A549 (cell line): ENCODE results near the gene NOPCHAP1. TPM values are rescaled to one million over a fixed set of nuclear protein-coding genes. Genes with fewer than 3 reads are reported as not detected.

ENCODE experiments used
- ATAC-seq, 2 experiments: fragments of 200-7000 bp in 1 of 2; fragments of >200 bp in 1 of 2; cut with Nextera tagmentation in 1 of 2; cut with Tn5 transposase in 1 of 2; 3 replicates each; pipeline versions ENCODE4 v1.8.0 to v1.9.1; 2018 to 2020; ENCODE audit warnings: mild to moderate bottlenecking in 1 of 2, moderate library complexity in 1 of 2
- CTCF ChIA-PET: fragments of 300-600 bp; sonication (Branson Sonifier 250); formaldehyde crosslinking; extraction: SDS; loops from one replicate; lab custom pipeline; 2021; ENCODE audit warnings: antibody characterized with exemption, inconsistent platforms; lab: Yijun Ruan, JAX
- POLR2A ChIA-PET: fragments of 350-600 bp; formaldehyde crosslinking; extraction: SDS; loops from one replicate; lab custom pipeline; 2021; ENCODE audit warnings: antibody characterized with exemption, inconsistent platforms; lab: Yijun Ruan, JAX
- DNase-seq, 2 experiments: peaks; one replicate each; pipeline versions ENCODE4 v3.0.0 to v3.0.0-alpha.2; 2011 to 2016; ENCODE audit warnings: low read depth in 1 of 2, low spot score in 1 of 2
- FAIRE-seq: peaks from 2 replicates; lab custom pipeline; 2011; peaks lifted over from hg19 to GRCh38; lab: Jason Lieb, UNC
- H3K27ac ChIP-seq, 2 experiments: fragments of >200 bp; sonication (Bioruptor Twin); formaldehyde crosslinking; 3 replicates each; pipeline ENCODE4 v1.5.1; 2016 to 2017
- H3K4me1 ChIP-seq: fragments of >200 bp; sonication (Bioruptor Twin); formaldehyde crosslinking; 3 replicates; pipeline ENCODE4 v1.6.1; 2016
- H3K4me2 ChIP-seq: fragments of >200 bp; sonication (Bioruptor Twin); formaldehyde crosslinking; 3 replicates; pipeline ENCODE4 v1.6.1; 2016
- H3K4me3 ChIP-seq: fragments of >200 bp; sonication (Bioruptor Twin); formaldehyde crosslinking; 3 replicates; pipeline ENCODE4 v1.5.1; 2016
- H3K9me3 ChIP-seq: fragments of >200 bp; sonication (Bioruptor Twin); formaldehyde crosslinking; 3 replicates; pipeline ENCODE4 v1.6.1; 2016
- BHLHE40 ChIP-seq: IDR thresholded peaks from 2 replicates; pipeline ENCODE4 v1.6.1; 2012; ENCODE audit warnings: low read depth, low read length, inconsistent platforms
- CEBPB ChIP-seq, 2 experiments: fragments of >200 bp in 1 of 2; sonication (Bioruptor Twin) in 1 of 2; formaldehyde crosslinking in 1 of 2; IDR thresholded peaks; 2 replicates each; pipeline ENCODE4 v1.6.1; 2012 to 2016
- EP300 ChIP-seq, 2 experiments: fragments of >200 bp; sonication (Bioruptor Twin); formaldehyde crosslinking; IDR thresholded peaks; 2 replicates in 1 of 2; 3 replicates in 1 of 2; pipeline ENCODE4 v1.6.1; 2016 to 2017
- GATA3 ChIP-seq: IDR thresholded peaks from 2 replicates; pipeline ENCODE4 v1.6.1; 2012; ENCODE audit warnings: borderline replicate concordance
- HOXA7 ChIP-seq: fragments of 250-450 bp; sonication (Bioruptor Pico); IDR thresholded peaks from 2 replicates; pipeline ENCODE4 v1.5.0; 2020; ENCODE audit warnings: mild to moderate bottlenecking, moderate library complexity
- HOXB13 ChIP-seq: fragments of 250-450 bp; sonication (Bioruptor Pico); IDR thresholded peaks from 2 replicates; pipeline ENCODE4 v1.5.0; 2020; ENCODE audit warnings: low read depth, mild to moderate bottlenecking, moderate library complexity
- KDM5A ChIP-seq: fragments of 200-600 bp; sonication (generic); IDR thresholded peaks from 2 replicates; pipeline ENCODE4 v1.6.1; 2016; ENCODE audit warnings: antibody characterized with exemption, mild to moderate bottlenecking
- MAFK ChIP-seq: fragments of 450-650 bp; IDR thresholded peaks from 2 replicates; pipeline ENCODE4 v1.6.1; 2014; ENCODE audit not compliant: partially characterized antibody
- NFE2L2 ChIP-seq: fragments of 150-350 bp; conservative IDR thresholded peaks from 2 replicates; pipeline ENCODE4 v1.6.1; 2014; ENCODE audit warnings: low read length
- NPAS2 ChIP-seq: fragments of 250-450 bp; sonication (Bioruptor Pico); IDR thresholded peaks from 2 replicates; pipeline ENCODE4 v1.8.0; 2022; ENCODE audit warnings: mild to moderate bottlenecking, moderate library complexity, borderline replicate concordance
- NR3C1 ChIP-seq: fragments of >200 bp; sonication (Bioruptor Twin); formaldehyde crosslinking; IDR thresholded peaks from 3 replicates; pipeline ENCODE4 v1.6.1; 2017
- PHF8 ChIP-seq: fragments of 200-600 bp; sonication (generic); IDR thresholded peaks from 2 replicates; pipeline ENCODE4 v1.6.1; 2016; ENCODE audit warnings: low read depth, mild to moderate bottlenecking, antibody characterized with exemption, moderate library complexity, borderline replicate concordance
- POLR2AphosphoS2 ChIP-seq: conservative IDR thresholded peaks from 2 replicates; pipeline ENCODE4 v1.6.1; 2012; ENCODE audit warnings: low read length, improper control_type of control experiment, inconsistent platforms
- RAD21 ChIP-seq, 2 experiments: fragments of >200 bp in 1 of 2; sonication (Bioruptor Twin) in 1 of 2; formaldehyde crosslinking in 1 of 2; IDR thresholded peaks in 1 of 2; conservative IDR thresholded peaks in 1 of 2; 2 replicates in 1 of 2; 3 replicates in 1 of 2; pipeline ENCODE4 v1.6.1; 2012 to 2018; ENCODE audit warnings: inconsistent platforms in 1 of 2
- RCOR1 ChIP-seq: fragments of 150-350 bp; IDR thresholded peaks from 2 replicates; pipeline ENCODE4 v1.6.1; 2014; ENCODE audit warnings: antibody characterized with exemption, low read length, low read depth
- RNF2 ChIP-seq: fragments of 200-600 bp; sonication (generic); IDR thresholded peaks from 2 replicates; pipeline ENCODE4 v1.6.1; 2016; ENCODE audit warnings: low read depth, mild to moderate bottlenecking, antibody characterized with exemption, moderate library complexity, borderline replicate concordance
- SREBF2 ChIP-seq: fragments of 450-650 bp; IDR thresholded peaks from 2 replicates; pipeline ENCODE4 v1.6.1; 2014; ENCODE audit warnings: mild to moderate bottlenecking, moderate library complexity
- TP53 ChIP-seq: fragments of 250-450 bp; sonication (Bioruptor Pico); IDR thresholded peaks from 2 replicates; pipeline ENCODE4 v1.5.0; 2021; ENCODE audit warnings: mild to moderate bottlenecking, moderate library complexity
- WGBS: methylation state at CpG from one replicate; pipeline ENCODE4 v1.1.6; 2017; ENCODE audit errors: missing lambda C conversion rate; 5-methylcytosine and 5-hydroxymethylcytosine counted together
- polyA plus RNA-seq, 4 experiments: library from polyadenylated mRNA; depleted of rRNA in 3 of 4; stranded (reverse); fragments of >200 nt; fragmentation: RNase III in 1 of 4; extraction: RNeasy Plus Mini Kit Qiagen cat#74134 plus additional on column Dnase treatment in 1 of 4; gene quantifications; 2 replicates in 3 of 4; 3 replicates in 1 of 4; pipeline ENCODE4 v1.2.3, GENCODE V29; 2011 to 2017
- TF ChIP-seq, protein P1 (sequence below): fragments of >200 bp; sonication (Bioruptor Twin); formaldehyde crosslinking; IDR thresholded peaks from 3 replicates; pipeline ENCODE4 v1.5.1; 2016
- TF ChIP-seq, protein P2 (sequence below): fragments of >200 bp; sonication (Bioruptor Twin); formaldehyde crosslinking; IDR thresholded peaks from 2 replicates; pipeline ENCODE4 v1.6.1; 2016
- TF ChIP-seq, protein P3 (sequence below): IDR thresholded peaks from 2 replicates; pipeline ENCODE4 v1.6.1; 2012; ENCODE audit warnings: low read depth, borderline replicate concordance
- TF ChIP-seq, protein P4 (sequence below): fragments of 150-350 bp; IDR thresholded peaks from 2 replicates; pipeline ENCODE4 v1.6.1; 2014; ENCODE audit warnings: low read depth, mild to moderate bottlenecking, low read length
- TF ChIP-seq, protein P5 (sequence below): IDR thresholded peaks from 2 replicates; pipeline ENCODE4 v1.6.1; 2012
- TF ChIP-seq, protein P6 (sequence below): fragments of 250-450 bp; sonication (Bioruptor Pico); IDR thresholded peaks from 2 replicates; pipeline ENCODE4 v1.5.0; 2020; ENCODE audit warnings: low read depth, mild to moderate bottlenecking, moderate library complexity

NOPCHAP1 gene
- polyA plus RNA-seq, 2 of the 4 experiments (the other 2 are of a cell fraction), result 21.7 to 29.5 TPM

DNA sequence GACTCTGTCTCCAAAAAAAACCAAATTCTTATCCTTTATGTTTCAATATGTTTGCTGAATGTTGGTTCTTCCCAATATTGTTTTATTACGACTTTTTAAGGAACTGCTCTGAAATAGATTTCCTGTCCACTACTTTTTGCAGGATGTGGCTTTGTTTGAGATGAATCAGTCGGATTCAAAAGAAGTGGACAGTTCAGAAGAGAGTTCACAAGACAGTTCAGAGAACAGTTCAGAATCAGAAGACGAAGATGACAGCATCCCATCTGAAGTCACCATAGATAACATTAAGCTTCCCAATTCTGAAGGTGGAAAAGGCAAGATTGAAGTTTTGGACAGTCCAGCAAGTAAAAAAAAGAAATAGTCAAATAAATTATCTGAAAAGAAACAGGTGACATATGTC lies 8.2 kb downstream of the NOPCHAP1 start:
- CTCF ChIA-PET, result interaction anchor here (1.1 kb wide), 1 partner anchor 9 kb away, joined by 5 read pairs; no protein-coding TSS in a partner anchor
- no peak for ATAC-seq
- Histone ChIP-seq H3K4me2 (no peak overlapping the region), H3K4me1 (no peaks in the 10 kb centered on the region), H3K9me3 (no peaks in the 10 kb centered on the region), H3K4me3 (no peak overlapping the region), H3K27ac (no peak overlapping the region)
- TF ChIP-seq MAFK, result no peak
- TF ChIP-seq RAD21 (conservative IDR thresholded peaks at IDR 0.05 in 1 of 2, IDR thresholded peaks at IDR 0.05 in 1 of 2), result no peak
- no peak for TF ChIP-seq KDM5A
- TF ChIP-seq, protein P1, sequence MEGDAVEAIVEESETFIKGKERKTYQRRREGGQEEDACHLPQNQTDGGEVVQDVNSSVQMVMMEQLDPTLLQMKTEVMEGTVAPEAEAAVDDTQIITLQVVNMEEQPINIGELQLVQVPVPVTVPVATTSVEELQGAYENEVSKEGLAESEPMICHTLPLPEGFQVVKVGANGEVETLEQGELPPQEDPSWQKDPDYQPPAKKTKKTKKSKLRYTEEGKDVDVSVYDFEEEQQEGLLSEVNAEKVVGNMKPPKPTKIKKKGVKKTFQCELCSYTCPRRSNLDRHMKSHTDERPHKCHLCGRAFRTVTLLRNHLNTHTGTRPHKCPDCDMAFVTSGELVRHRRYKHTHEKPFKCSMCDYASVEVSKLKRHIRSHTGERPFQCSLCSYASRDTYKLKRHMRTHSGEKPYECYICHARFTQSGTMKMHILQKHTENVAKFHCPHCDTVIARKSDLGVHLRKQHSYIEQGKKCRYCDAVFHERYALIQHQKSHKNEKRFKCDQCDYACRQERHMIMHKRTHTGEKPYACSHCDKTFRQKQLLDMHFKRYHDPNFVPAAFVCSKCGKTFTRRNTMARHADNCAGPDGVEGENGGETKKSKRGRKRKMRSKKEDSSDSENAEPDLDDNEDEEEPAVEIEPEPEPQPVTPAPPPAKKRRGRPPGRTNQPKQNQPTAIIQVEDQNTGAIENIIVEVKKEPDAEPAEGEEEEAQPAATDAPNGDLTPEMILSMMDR, result no peak
- no peak for TF ChIP-seq NPAS2 (CRISPR knock-in tag)
- TF ChIP-seq, protein P2, sequence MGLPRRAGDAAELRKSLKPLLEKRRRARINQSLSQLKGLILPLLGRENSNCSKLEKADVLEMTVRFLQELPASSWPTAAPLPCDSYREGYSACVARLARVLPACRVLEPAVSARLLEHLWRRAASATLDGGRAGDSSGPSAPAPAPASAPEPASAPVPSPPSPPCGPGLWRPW, result no peak
- no peak for TF ChIP-seq EP300 (IDR thresholded peaks at IDR 0.05)
- 94% methylated on average over 3 of the region's 3 CpGs for WGBS
- POLR2A ChIA-PET, result no interaction called here
- DNase-seq, result no peak
- no peak for FAIRE-seq

DNA sequence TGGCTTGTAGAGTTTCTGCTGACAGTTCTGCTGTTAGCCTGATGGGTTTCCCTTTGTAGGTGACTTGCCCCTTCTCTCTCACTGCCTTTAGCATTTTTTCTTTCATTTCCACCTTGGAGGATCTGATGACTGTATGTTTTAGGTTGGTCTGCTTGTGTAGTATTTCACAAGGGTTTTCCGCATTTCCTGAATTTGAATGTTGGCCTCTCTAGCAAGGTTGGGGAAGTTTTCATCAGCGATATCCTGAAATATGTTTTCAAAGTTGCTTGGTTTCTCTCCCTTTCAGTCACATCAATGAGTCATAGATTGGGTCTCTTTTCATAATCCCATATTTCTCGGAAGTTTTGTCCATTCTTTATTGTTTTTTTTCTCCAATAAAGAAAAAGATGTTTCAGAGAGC lies 11.4 kb downstream of the NOPCHAP1 start:
- FAIRE-seq (no peak), DNase-seq (no peak), ATAC-seq (no peak)
- Histone ChIP-seq H3K27ac (no peak overlapping the region), H3K4me1 (no peaks in the 10 kb centered on the region), H3K4me3 (no peak overlapping the region), H3K4me2 (no peak overlapping the region), H3K9me3 (no peaks in the 10 kb centered on the region)
- 95% methylated on average over 3 of the region's 3 CpGs for WGBS
- POLR2A ChIA-PET, result no interaction called here
- CTCF ChIA-PET, result no interaction called here
- TF ChIP-seq TP53 (CRISPR knock-in tag), result no peak
- TF ChIP-seq, protein P3, sequence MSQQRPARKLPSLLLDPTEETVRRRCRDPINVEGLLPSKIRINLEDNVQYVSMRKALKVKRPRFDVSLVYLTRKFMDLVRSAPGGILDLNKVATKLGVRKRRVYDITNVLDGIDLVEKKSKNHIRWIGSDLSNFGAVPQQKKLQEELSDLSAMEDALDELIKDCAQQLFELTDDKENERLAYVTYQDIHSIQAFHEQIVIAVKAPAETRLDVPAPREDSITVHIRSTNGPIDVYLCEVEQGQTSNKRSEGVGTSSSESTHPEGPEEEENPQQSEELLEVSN, result no peak
- no peak for TF ChIP-seq NR3C1
- no peak for TF ChIP-seq RNF2

DNA sequence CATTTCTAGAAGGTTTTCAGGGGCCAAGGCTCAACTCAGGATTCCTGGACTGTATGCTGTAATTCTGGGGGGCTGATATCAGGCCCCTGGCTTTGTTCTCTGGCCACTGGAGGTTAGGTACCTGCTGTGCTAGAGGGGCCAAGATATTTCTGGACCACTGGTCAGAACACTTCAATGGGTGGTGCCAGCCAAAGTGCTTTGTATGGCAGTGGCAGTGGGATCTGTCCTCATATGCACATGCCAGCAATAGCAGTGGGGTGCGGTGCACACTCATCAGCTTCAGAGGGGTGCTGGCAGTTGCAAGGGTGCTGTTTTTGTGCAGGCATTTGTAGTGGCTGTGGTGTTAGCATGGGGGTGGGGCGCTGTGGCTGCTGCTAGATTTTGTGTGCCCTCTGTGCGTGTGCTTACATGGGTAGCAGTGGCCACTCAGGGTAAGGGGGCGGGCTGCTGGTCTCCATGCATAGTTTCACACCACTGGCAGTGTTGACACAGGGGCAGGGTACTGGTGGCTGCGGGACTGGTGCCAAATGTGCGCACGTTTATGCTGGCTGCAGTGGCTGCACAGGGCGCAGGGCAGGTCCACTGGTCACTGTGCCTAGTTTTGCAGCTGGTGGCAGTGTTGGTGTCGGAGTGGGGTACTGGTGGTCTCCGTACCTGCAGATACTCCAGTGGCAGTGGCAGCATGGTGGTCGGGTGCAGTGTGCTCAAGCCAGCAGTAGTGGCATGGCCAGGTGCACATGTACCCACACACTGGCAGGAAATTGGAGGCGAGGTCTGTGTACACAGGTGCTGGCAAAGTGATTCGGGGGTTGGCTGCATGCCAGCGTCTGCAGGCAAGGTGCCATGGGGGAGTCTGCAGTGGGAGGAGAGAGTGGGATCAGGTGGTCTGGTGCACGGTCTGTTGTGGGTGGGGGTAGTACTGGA lies 12.6 kb downstream of the NOPCHAP1 start:
- no peak overlapping the region for H3K27ac ChIP-seq
- 86% methylated on average over 15 of the region's 15 CpGs for WGBS
- DNase-seq (no peak), FAIRE-seq (no peak), ATAC-seq (no peak)
- H3K4me3 ChIP-seq, result no peak overlapping the region
- ChIA-PET POLR2A (no interaction called here), CTCF (no interaction called here)
- H3K4me2 ChIP-seq, result no peak overlapping the region
- no peaks in the 10 kb centered on the region for H3K9me3 ChIP-seq
- H3K4me1 ChIP-seq, result no peaks in the 10 kb centered on the region
- no peak for TF ChIP-seq HOXB13 (CRISPR knock-in tag)
- TF ChIP-seq RCOR1, result no peak
- TF ChIP-seq GATA3, result no peak
- TF ChIP-seq, protein P1, result no peak
- no peak for TF ChIP-seq PHF8
- no peak for TF ChIP-seq SREBF2
- TF ChIP-seq, protein P3, result no peak
- no peak for TF ChIP-seq MAFK
- no peak for TF ChIP-seq HOXA7
- TF ChIP-seq, protein P4, sequence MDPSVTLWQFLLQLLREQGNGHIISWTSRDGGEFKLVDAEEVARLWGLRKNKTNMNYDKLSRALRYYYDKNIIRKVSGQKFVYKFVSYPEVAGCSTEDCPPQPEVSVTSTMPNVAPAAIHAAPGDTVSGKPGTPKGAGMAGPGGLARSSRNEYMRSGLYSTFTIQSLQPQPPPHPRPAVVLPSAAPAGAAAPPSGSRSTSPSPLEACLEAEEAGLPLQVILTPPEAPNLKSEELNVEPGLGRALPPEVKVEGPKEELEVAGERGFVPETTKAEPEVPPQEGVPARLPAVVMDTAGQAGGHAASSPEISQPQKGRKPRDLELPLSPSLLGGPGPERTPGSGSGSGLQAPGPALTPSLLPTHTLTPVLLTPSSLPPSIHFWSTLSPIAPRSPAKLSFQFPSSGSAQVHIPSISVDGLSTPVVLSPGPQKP, result no peak
- TF ChIP-seq, protein P5, sequence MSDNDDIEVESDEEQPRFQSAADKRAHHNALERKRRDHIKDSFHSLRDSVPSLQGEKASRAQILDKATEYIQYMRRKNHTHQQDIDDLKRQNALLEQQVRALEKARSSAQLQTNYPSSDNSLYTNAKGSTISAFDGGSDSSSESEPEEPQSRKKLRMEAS, result no peak
- TF ChIP-seq POLR2AphosphoS2, result no peak
- TF ChIP-seq, protein P6, sequence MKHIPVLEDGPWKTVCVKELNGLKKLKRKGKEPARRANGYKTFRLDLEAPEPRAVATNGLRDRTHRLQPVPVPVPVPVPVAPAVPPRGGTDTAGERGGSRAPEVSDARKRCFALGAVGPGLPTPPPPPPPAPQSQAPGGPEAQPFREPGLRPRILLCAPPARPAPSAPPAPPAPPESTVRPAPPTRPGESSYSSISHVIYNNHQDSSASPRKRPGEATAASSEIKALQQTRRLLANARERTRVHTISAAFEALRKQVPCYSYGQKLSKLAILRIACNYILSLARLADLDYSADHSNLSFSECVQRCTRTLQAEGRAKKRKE (CRISPR knock-in tag), result no peak
- no peak for TF ChIP-seq NFE2L2
- no peak for TF ChIP-seq RAD21 (conservative IDR thresholded peaks at IDR 0.05 in 1 of 2, IDR thresholded peaks at IDR 0.05 in 1 of 2)
- TF ChIP-seq CEBPB (IDR thresholded peaks at IDR 0.05), result no peak
- no peak for TF ChIP-seq BHLHE40
